ENCODE data around the gene MIB1. TPM values are rescaled to one million over a fixed set of nuclear protein-coding genes. Genes with fewer than 3 reads are reported as not detected.

MIB1 gene
- total RNA-seq, 4 donors from 2014 or later, result 14.1 to 34.9 (median 22.7) TPM

GRCh38 chr18:21739604-21740537 is 721 bp upstream of the MIB1 start:
- H3K27me3 ChIP-seq, result no peaks in the 10 kb centered on the region
- no peaks in the 10 kb centered on the region for H3K9me3 ChIP-seq
- peak overlapping the region; percentile 96 to 99 (median 98) for H3K27ac ChIP-seq
- H3K36me3 ChIP-seq, result no peaks in the 10 kb centered on the region
- WGBS, 2 donors, result 45 to 48% methylated on average over 20 to 21 of the region's 21 CpGs
- peak overlapping the region in 3 of 4 donors; percentile 66 to 94 (median 83) for H3K4me3 ChIP-seq
- peaks cover 11 to 55% (median 12%) of the 10 kb centered on the region in 3 donors for H3K4me1 ChIP-seq
- TF ChIP-seq CTCF (IDR thresholded peaks at IDR 0.05), result no peak
- no peak for TF ChIP-seq POLR2A (IDR thresholded peaks at IDR 0.05)
- no peak for DNase-seq
- intact Hi-C loops (cut with DNase I), result loop anchor here (10.0 kb wide), 1 partner anchor 135 kb away; the partner anchor contains the start of gene ESCO1

GRCh38 chr18:21741312-21741561 is 645 bp downstream of the MIB1 start:
- peaks cover 11 to 50% (median 12%) of the 10 kb centered on the region in 3 donors for H3K4me1 ChIP-seq
- no peaks in the 10 kb centered on the region for H3K36me3 ChIP-seq
- no peaks in the 10 kb centered on the region for H3K9me3 ChIP-seq
- H3K4me3 ChIP-seq, result peak overlapping the region; percentile 66 to 100 (median 88)
- DNase-seq, result no peak
- TF ChIP-seq CTCF (IDR thresholded peaks at IDR 0.05) (no peak), POLR2A (IDR thresholded peaks at IDR 0.05) (no peak)
- no CpG with 5 or more reads among the region's 41 CpGs for WGBS, 2 donors
- H3K27me3 ChIP-seq, result no peaks in the 10 kb centered on the region
- peak overlapping the region; percentile 96 to 99 (median 98) for H3K27ac ChIP-seq
- intact Hi-C loops (cut with DNase I), result loop anchor here (10.0 kb wide), 1 partner anchor 136 kb away; the partner anchor contains the start of gene ESCO1

- 1 to 2% methylated on average over 6 to 28 of the region's 49 CpGs for WGBS, 2 donors
- no peak for DNase-seq
- Histone ChIP-seq H3K27me3 (no peaks in the 10 kb centered on the region), H3K4me3 (peak overlapping the region; percentile 66 to 100 (median 88)), H3K4me1 (peaks cover 11 to 55% (median 14%) of the 10 kb centered on the region in 3 donors), H3K9me3 (no peaks in the 10 kb centered on the region), H3K27ac (peak overlapping the region; percentile 96 to 99 (median 98)), H3K36me3 (no peaks in the 10 kb centered on the region)
- TF ChIP-seq POLR2A (IDR thresholded peaks at IDR 0.05) (no peak), CTCF (IDR thresholded peaks at IDR 0.05) (no peak)
- intact Hi-C loops (cut with DNase I), result loop anchor here (10.0 kb wide), 1 partner anchor 137 kb away; the partner anchor contains the start of gene ESCO1
Measured at GRCh38 chr18:21741562-21742314, 1.1 kb downstream of the MIB1 start.

- Histone ChIP-seq H3K9me3 (no peaks in the 10 kb centered on the region), H3K27ac (peak overlapping the region in 2 of 4 donors; percentile 96 to 98), H3K4me1 (peaks cover 11 to 61% (median 15%) of the 10 kb centered on the region in 3 donors), H3K36me3 (no peaks in the 10 kb centered on the region), H3K27me3 (no peaks in the 10 kb centered on the region), H3K4me3 (peak overlapping the region; percentile 66 to 100 (median 88))
- no peak for DNase-seq
- TF ChIP-seq POLR2A (IDR thresholded peaks at IDR 0.05) (no peak), CTCF (IDR thresholded peaks at IDR 0.05) (no peak)
- intact Hi-C loops (cut with DNase I), result loop anchor here (10.0 kb wide), 1 partner anchor 138 kb away; the partner anchor contains the start of gene ESCO1
- 48 to 62% methylated on average over 5 of the region's 5 CpGs for WGBS, 2 donors
Measured at GRCh38 chr18:21742315-21742687, 1.7 kb downstream of the MIB1 start.
